ENCODE data around the gene WDR75.

GRCh38 chr2:189439342-189439741, 1.9 kb upstream of the WDR75 start:
- no peak for TF ChIP-seq CTCF (conservative IDR thresholded peaks at IDR 0.05; ENCODE audit: low read length)
- TF ChIP-seq EZH2phosphoT487 (IDR thresholded peaks at IDR 0.05; ENCODE audit: borderline replicate concordance, low read depth, low read length), result no peak

Measured in OCI-LY7 (cell line).